ENCODE results near the gene ZC3HAV1L.

GRCh38 chr7:139078399-139078798 lies 42.6 kb upstream of the ZC3HAV1L start:
- TF ChIP-seq, protein P1, sequence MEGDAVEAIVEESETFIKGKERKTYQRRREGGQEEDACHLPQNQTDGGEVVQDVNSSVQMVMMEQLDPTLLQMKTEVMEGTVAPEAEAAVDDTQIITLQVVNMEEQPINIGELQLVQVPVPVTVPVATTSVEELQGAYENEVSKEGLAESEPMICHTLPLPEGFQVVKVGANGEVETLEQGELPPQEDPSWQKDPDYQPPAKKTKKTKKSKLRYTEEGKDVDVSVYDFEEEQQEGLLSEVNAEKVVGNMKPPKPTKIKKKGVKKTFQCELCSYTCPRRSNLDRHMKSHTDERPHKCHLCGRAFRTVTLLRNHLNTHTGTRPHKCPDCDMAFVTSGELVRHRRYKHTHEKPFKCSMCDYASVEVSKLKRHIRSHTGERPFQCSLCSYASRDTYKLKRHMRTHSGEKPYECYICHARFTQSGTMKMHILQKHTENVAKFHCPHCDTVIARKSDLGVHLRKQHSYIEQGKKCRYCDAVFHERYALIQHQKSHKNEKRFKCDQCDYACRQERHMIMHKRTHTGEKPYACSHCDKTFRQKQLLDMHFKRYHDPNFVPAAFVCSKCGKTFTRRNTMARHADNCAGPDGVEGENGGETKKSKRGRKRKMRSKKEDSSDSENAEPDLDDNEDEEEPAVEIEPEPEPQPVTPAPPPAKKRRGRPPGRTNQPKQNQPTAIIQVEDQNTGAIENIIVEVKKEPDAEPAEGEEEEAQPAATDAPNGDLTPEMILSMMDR (IDR thresholded peaks at IDR 0.05), result no peak
- TF ChIP-seq POLR2A (IDR thresholded peaks at IDR 0.05), result no peak

Data from right lobe of liver (tissue), 4 donors.